ENCODE data around the gene RPS19. TPM values are rescaled to one million over a fixed set of nuclear protein-coding genes. Genes with fewer than 3 reads are reported as not detected.

The RPS19 gene
- total and polyA plus RNA-seq, 4 donors: 1,039 to 4,419 (median 1,839) TPM

- no peak for DNase-seq
- peak overlapping the region; percentile 98 for H3K4me3 ChIP-seq
- no peaks in the 10 kb centered on the region for H3K27me3 ChIP-seq (ENCODE audit: control insufficient read depth in 3 of 3, insufficient read depth in 3 of 3, low read length in 2 of 3)
- peak overlapping the region in 1 of 2 donors; percentile 62 for H3K9ac ChIP-seq (ENCODE audit: insufficient read depth in 1 of 2, low read length in 2 of 2)
- H3K36me3 ChIP-seq (ENCODE audit: control insufficient read depth in 4 of 4, insufficient read depth in 4 of 4, low read length in 4 of 4): peaks cover 0 to 4% (median 1%) of the 10 kb centered on the region in 4 donors
- WGBS, 2 donors: 0 to 1% methylated on average over 23 of the region's 23 CpGs
- TF ChIP-seq CTCF (IDR thresholded peaks at IDR 0.05; ENCODE audit: control extremely low read depth, extremely low read depth): no peak
- H3K27ac ChIP-seq (ENCODE audit: low read depth in 1 of 2, low read length in 1 of 2): peak overlapping the region; percentile 85 to 96
- no peaks in the 10 kb centered on the region for H3K9me3 ChIP-seq (ENCODE audit: control insufficient read depth in 4 of 4, insufficient read depth in 3 of 4, low read length in 3 of 4)
- ATAC-seq (ENCODE audit: insufficient read depth, low FRiP score): no peak
- peaks cover 0 to 35% (median 7%) of the 10 kb centered on the region in 5 donors for H3K4me1 ChIP-seq (ENCODE audit: control insufficient read depth in 5 of 5, insufficient read depth in 5 of 5, low read length in 5 of 5)
Measured at GRCh38 chr19:41883463-41883820, 23.4 kb downstream of the RPS19 start.

- peak; percentile 95 to 97 (median 95) for DNase-seq
- H3K36me3 ChIP-seq (ENCODE audit: control insufficient read depth in 4 of 4, insufficient read depth in 4 of 4, low read length in 4 of 4): peaks cover 0 to 10% (median 3%) of the 10 kb centered on the region in 4 donors
- peak; percentile 93 for ATAC-seq (ENCODE audit: insufficient read depth, low FRiP score)
- peaks cover 0 to 35% (median 7%) of the 10 kb centered on the region in 5 donors for H3K4me1 ChIP-seq (ENCODE audit: control insufficient read depth in 5 of 5, insufficient read depth in 5 of 5, low read length in 5 of 5)
- 1% methylated on average over 62 to 66 of the region's 66 CpGs for WGBS, 2 donors
- peak overlapping the region; percentile 98 for H3K4me3 ChIP-seq
- peak overlapping the region; percentile 85 to 96 for H3K27ac ChIP-seq (ENCODE audit: low read depth in 1 of 2, low read length in 1 of 2)
- peak overlapping the region; percentile 32 to 78 for H3K9ac ChIP-seq (ENCODE audit: insufficient read depth in 1 of 2, low read length in 2 of 2)
- no peaks in the 10 kb centered on the region for H3K9me3 ChIP-seq (ENCODE audit: control insufficient read depth in 4 of 4, insufficient read depth in 3 of 4, low read length in 3 of 4)
- TF ChIP-seq CTCF (IDR thresholded peaks at IDR 0.05; ENCODE audit: control extremely low read depth, extremely low read depth): peak; percentile 17
- H3K27me3 ChIP-seq (ENCODE audit: control insufficient read depth in 3 of 3, insufficient read depth in 3 of 3, low read length in 2 of 3): no peaks in the 10 kb centered on the region
Measured at GRCh38 chr19:41883821-41884733, 24.0 kb downstream of the RPS19 start.

- Histone ChIP-seq H3K27me3 (ENCODE audit: control insufficient read depth in 3 of 3, insufficient read depth in 3 of 3, low read length in 2 of 3) (no peaks in the 10 kb centered on the region), H3K9ac (ENCODE audit: insufficient read depth in 1 of 2, low read length in 2 of 2) (peak overlapping the region; percentile 11), H3K27ac (ENCODE audit: low read depth in 1 of 2, low read length in 1 of 2) (peak overlapping the region in 1 of 2 donors; percentile 66), H3K9me3 (ENCODE audit: control insufficient read depth in 4 of 4, insufficient read depth in 3 of 4, low read length in 3 of 4) (no peaks in the 10 kb centered on the region), H3K4me1 (ENCODE audit: control insufficient read depth in 5 of 5, insufficient read depth in 5 of 5, low read length in 5 of 5) (peaks cover 0 to 35% (median 7%) of the 10 kb centered on the region in 5 donors), H3K36me3 (ENCODE audit: control insufficient read depth in 4 of 4, insufficient read depth in 4 of 4, low read length in 4 of 4) (peaks cover 0 to 24% (median 4%) of the 10 kb centered on the region in 4 donors), H3K4me3 (no peak overlapping the region)
- no peak for TF ChIP-seq CTCF (IDR thresholded peaks at IDR 0.05; ENCODE audit: control extremely low read depth, extremely low read depth)
- ATAC-seq (ENCODE audit: insufficient read depth, low FRiP score) (no peak), DNase-seq (peak in 1 of 3 donors; percentile 23)
- WGBS, 2 donors: 21 to 42% methylated on average over 13 of the region's 13 CpGs
Measured at GRCh38 chr19:41886761-41887710, 27.0 kb downstream of the RPS19 start.

Measured in lung (tissue), 12 donors.